SK-N-MC (cell line): ENCODE measurements around the gene CDC42BPG.

Experiments
- DNase-seq: peaks from one replicate; pipeline ENCODE4 v3.0.0-alpha.2; 2011; ENCODE audit warnings: low read depth, low spot score
- H3K27ac ChIP-seq: fragments of 200-600 bp; sonication (generic); 2 replicates; pipeline ENCODE4 v1.5.1; 2016; ENCODE audit warnings: mixed run types
- H3K36me3 ChIP-seq: fragments of 200-600 bp; sonication (generic); 2 replicates; pipeline ENCODE4 v1.6.1; 2017; ENCODE audit warnings: antibody characterized with exemption, low read length, mixed read lengths; ENCODE audit not compliant: insufficient read depth
- H3K4me3 ChIP-seq: fragments of 200-600 bp; sonication (generic); 2 replicates; pipeline ENCODE4 v1.5.1; 2016
- H3K9ac ChIP-seq: fragments of 200-600 bp; sonication (generic); 2 replicates; pipeline ENCODE4 v1.8.0; 2017; ENCODE audit warnings: mixed run types, mixed read lengths; ENCODE audit not compliant: insufficient read length
- H3K9me3 ChIP-seq: fragments of 200-600 bp; sonication (generic); 2 replicates; pipeline ENCODE4 v1.6.1; 2017; ENCODE audit warnings: low read depth, mild to moderate bottlenecking, antibody characterized with exemption, low read length, moderate library complexity, mixed read lengths
- EZH2 ChIP-seq: fragments of 200-600 bp; sonication (generic); IDR thresholded peaks from one replicate; pipeline ENCODE4 v1.6.1; 2017; ENCODE audit warnings: antibody characterized with exemption
- FOXP2 ChIP-seq: optimal IDR thresholded peaks from 2 replicates; pipeline ENCODE3; 2011; ENCODE audit warnings: mild to moderate bottlenecking, moderate library complexity; ENCODE audit not compliant: insufficient read depth; ENCODE audit errors: extremely low read length, control extremely low read depth
- POLR2AphosphoS5 ChIP-seq: IDR thresholded peaks from 2 replicates; pipeline ENCODE4 v1.6.1; 2012; ENCODE audit warnings: mild to moderate bottlenecking, low read depth, low read length, borderline replicate concordance

Gene CDC42BPG

GRCh38 chr11:64862987-64863390, 18.5 kb upstream of the CDC42BPG start:
- TF ChIP-seq POLR2AphosphoS5 (no peak), EZH2 (no peak), FOXP2 (no peak)
- DNase-seq, result no peak
- Histone ChIP-seq H3K9me3 (no peaks in the 10 kb centered on the region), H3K36me3 (no peaks in the 10 kb centered on the region), H3K4me3 (no peak overlapping the region), H3K27ac (no peak overlapping the region), H3K9ac (no peak overlapping the region)

- H3K36me3 ChIP-seq, result no peaks in the 10 kb centered on the region
- no peak overlapping the region for H3K27ac ChIP-seq
- DNase-seq, result no peak
- H3K4me3 ChIP-seq, result no peak overlapping the region
- H3K9ac ChIP-seq, result no peak overlapping the region
- TF ChIP-seq FOXP2 (no peak), POLR2AphosphoS5 (no peak)
- H3K9me3 ChIP-seq, result no peaks in the 10 kb centered on the region
Measured at GRCh38 chr11:64861227-64861975, 16.9 kb upstream of the CDC42BPG start.

- DNase-seq, result no peak
- Histone ChIP-seq H3K36me3 (no peaks in the 10 kb centered on the region), H3K4me3 (no peak overlapping the region), H3K9me3 (no peaks in the 10 kb centered on the region), H3K27ac (no peak overlapping the region), H3K9ac (no peak overlapping the region)
- TF ChIP-seq FOXP2 (no peak), EZH2 (no peak), POLR2AphosphoS5 (no peak)
Measured at GRCh38 chr11:64859542-64860414, 15.3 kb upstream of the CDC42BPG start.

GRCh38 chr11:64858467-64859263, 14.2 kb upstream of the CDC42BPG start:
- DNase-seq, result no peak
- no peak overlapping the region for H3K9ac ChIP-seq
- no peaks in the 10 kb centered on the region for H3K9me3 ChIP-seq
- H3K4me3 ChIP-seq, result no peak overlapping the region
- TF ChIP-seq EZH2, result no peak
- no peak for TF ChIP-seq POLR2AphosphoS5
- no peak for TF ChIP-seq FOXP2
- no peaks in the 10 kb centered on the region for H3K36me3 ChIP-seq
- H3K27ac ChIP-seq, result no peak overlapping the region

GRCh38 chr11:64857485-64857884, 13.0 kb upstream of the CDC42BPG start:
- Histone ChIP-seq H3K36me3 (no peaks in the 10 kb centered on the region), H3K9me3 (no peaks in the 10 kb centered on the region), H3K27ac (no peak overlapping the region), H3K9ac (no peak overlapping the region), H3K4me3 (no peak overlapping the region)
- DNase-seq, result no peak
- no peak for TF ChIP-seq EZH2
- TF ChIP-seq FOXP2, result no peak
- no peak for TF ChIP-seq POLR2AphosphoS5

GRCh38 chr11:64856382-64857227, 12.2 kb upstream of the CDC42BPG start:
- H3K27ac ChIP-seq, result no peak overlapping the region
- H3K9ac ChIP-seq, result no peak overlapping the region
- TF ChIP-seq FOXP2 (no peak), EZH2 (no peak), POLR2AphosphoS5 (no peak)
- no peak overlapping the region for H3K4me3 ChIP-seq
- no peaks in the 10 kb centered on the region for H3K9me3 ChIP-seq
- H3K36me3 ChIP-seq, result no peaks in the 10 kb centered on the region
- DNase-seq, result no peak

GRCh38 chr11:64855596-64856304, 11.3 kb upstream of the CDC42BPG start:
- H3K9ac ChIP-seq, result no peak overlapping the region
- H3K4me3 ChIP-seq, result no peak overlapping the region
- no peak for TF ChIP-seq FOXP2
- no peak for TF ChIP-seq EZH2
- no peak for TF ChIP-seq POLR2AphosphoS5
- H3K27ac ChIP-seq, result no peak overlapping the region
- no peaks in the 10 kb centered on the region for H3K36me3 ChIP-seq
- H3K9me3 ChIP-seq, result no peaks in the 10 kb centered on the region
- no peak for DNase-seq
